NCI-H1105 treated with DMSO at 0.1 percent for 48 hours (cell line): Measurements from ENCODE around the gene PLXNB3.
"Not testable (repeated sequence)": the region's sequence is repeated elsewhere in the genome, so short reads cannot be mapped to it uniquely, and the experiment has no call there.

Source experiments
- DNase-seq: peaks from one replicate; lab custom pipeline; 2025; lab: John Stamatoyannopoulos, UW

PLXNB3 gene

DNA sequence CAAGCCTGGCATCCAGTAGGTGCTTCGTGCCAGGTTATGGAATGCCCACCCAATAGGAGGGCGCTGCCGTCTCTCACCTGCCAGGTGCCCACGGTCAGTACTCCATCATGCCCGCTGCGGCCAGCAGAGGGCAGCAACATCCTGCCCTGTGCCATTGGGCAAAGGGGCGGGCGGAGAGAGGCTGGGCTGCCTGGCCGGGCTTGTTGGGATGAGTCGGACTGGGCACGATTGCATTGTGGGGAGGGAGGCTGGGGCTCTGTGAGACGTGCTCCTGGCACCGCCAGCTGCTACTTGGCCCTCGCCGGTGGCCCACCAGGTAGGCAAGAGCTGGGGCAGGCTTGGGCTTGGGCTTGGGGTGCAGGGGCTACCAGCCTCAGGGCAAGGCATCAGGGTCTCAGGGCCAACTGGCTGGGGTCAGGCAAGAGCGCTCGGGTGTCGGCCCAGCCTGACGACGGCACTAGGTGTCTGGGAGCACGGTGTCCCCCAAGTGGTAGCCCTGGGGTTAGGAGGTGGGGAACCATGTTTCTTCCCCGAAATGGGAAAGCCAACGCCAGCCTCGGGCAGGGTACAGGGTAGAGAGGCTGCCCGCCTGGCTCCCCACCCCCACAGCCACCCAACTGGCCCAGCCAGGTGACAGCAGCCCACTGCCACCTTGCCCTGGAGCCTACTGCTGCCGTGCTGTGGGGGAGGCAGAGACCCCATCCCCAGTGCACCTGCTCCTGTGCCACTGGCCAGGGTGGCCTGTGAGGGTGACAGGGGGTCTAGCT is at the start of gene PLXNB3:
Gene PLXNB3, plus strand, starts transcription at position 261 of the 767 bp plus-strand sequence. CDS start 1,287 bp downstream, outside the sequence.
- peak; percentile 91 for DNase-seq

- no peak for DNase-seq
Measured at GRCh38 chrX:153714256-153714655, 49.8 kb upstream of the PLXNB3 start.

DNA sequence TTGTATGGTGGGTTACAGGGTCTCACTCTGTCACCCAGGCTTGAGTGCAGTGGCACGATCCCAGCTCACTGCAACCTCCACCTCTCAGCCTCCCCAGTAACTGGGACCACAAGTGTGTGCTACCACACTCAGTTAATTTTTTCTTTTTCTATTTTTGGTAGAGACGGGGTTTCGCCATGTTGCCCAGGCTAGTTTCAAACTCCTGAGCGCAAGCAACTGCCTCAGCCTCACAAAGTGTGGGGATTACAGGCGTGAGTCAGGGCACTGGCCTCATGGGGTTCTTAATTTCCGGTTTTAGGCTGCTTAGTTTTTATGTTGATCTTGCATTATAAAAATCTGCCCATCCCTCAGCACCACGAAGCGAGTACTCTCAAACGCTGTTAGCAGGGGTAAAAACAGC is 46.6 kb upstream of the PLXNB3 start:
- no peak for DNase-seq

DNA sequence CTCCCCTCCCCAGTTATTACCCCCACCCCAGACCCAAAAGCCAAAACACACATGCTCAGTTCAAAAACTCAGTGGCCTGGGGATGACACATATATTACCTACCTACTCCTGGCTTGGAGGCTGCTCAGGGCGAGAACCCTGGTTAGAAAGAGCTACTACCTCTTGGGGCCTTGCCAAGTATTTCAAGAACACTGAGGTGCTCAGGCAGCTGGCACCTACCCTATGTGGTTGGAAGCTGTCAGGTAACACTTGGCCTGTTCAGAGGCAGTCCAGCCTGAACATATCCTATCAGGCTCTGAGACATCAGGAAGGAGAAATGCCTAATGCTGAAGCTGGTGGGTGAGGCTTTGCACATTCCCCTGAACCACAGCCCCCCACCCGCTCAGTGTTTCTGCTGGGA is 44.8 kb upstream of the PLXNB3 start:
- peak; percentile 8 for DNase-seq

DNA sequence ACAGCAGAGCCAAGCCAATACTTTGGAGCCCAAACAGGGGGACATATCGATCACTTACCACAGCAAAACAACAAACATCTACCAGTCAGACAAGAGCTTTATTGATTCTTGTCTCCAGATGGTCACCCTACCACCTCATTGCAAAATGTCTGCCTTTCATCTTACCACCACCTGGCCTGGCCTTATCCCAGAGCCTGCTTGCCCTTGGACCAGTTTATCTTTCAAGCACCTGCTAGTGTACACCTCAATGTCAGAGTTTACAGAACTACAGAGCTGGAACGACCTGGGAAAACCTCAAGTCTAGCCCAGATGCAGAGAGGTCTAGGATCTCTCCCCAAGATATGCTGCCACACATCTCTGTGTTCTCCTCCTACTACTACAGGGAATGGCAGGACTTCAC is 44.3 kb upstream of the PLXNB3 start:
- no peak for DNase-seq

- DNase-seq, result no peak
Measured at GRCh38 chrX:153722704-153723350, 41.2 kb upstream of the PLXNB3 start.

DNA sequence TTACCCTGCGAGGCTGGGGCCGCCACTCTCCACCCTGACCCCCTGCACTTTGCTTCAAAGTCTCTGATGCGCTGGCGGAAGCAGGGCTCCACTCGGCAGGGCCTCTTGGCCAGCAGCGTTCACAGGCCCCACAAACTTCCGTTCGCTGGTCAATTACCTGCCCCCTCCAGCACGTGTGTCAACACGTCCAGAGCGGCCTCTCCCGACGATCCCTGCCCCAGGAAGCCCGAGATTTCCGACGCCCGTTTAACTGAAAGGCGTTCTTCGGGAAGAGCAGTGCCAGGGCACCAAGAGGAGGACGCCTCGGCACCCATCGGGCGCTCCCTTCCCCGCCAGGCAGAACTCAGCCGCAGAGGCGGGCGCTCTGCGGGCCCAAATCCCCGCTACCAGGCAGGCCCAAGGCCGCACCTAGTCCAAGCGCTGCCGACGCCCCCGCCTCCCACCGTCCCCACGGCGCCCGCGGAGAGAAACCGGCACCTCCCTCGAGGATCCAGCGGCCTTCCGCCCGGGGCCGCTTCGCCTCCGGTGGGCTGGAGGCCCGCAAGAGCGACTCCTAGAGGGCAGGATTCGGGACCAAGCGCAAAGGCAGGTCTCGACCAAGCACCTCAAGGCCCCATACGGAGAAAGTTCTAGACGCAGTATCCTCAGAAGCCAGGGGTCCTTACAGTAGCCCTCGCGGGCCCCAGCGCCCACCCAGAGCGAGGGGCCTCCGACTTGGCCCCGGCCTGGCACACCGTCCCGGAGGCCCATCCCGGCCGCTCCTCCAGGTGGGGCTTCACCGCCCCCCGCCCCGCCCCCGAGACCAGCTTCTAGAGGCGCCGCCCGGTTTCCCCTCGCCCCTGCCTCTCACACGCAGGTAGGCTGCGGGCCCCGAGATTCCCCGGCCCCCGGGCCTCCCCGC is 40.4 kb upstream of the PLXNB3 start:
- DNase-seq, result peak; percentile 65

GRCh38 chrX:153724252-153725038 is 39.6 kb upstream of the PLXNB3 start, which contains the start of the genes ABCD1 and BCAP31:
Gene ABCD1 (plus strand): TSS chrX:153724856. CDS start chrX:153725267, 411 bp downstream.
Gene BCAP31 (minus strand): TSS chrX:153724387. CDS start chrX:153723244, 1,143 bp downstream.
- peak; percentile 92 for DNase-seq

- no peak for DNase-seq
Measured at GRCh38 chrX:153725039-153725831, 38.8 kb upstream of the PLXNB3 start.

DNA sequence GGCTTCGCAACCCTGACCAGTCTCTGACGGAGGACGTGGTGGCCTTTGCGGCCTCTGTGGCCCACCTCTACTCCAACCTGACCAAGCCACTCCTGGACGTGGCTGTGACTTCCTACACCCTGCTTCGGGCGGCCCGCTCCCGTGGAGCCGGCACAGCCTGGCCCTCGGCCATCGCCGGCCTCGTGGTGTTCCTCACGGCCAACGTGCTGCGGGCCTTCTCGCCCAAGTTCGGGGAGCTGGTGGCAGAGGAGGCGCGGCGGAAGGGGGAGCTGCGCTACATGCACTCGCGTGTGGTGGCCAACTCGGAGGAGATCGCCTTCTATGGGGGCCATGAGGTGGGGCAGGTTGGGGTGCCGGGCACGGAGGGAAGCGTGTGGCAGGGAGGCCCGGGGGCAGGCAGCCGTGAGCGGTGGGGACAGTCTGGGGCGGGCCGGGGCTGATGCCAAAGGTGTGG is 38.2 kb upstream of the PLXNB3 start:
- no peak for DNase-seq

- peak; percentile 57 for DNase-seq
Measured at GRCh38 chrX:153726286-153727122, 37.5 kb upstream of the PLXNB3 start.

- peak; percentile 62 for DNase-seq
Measured at GRCh38 chrX:153727123-153727931, 36.7 kb upstream of the PLXNB3 start.

GRCh38 chrX:153728095-153728494 is 36.0 kb upstream of the PLXNB3 start:
- DNase-seq, result no peak

DNA sequence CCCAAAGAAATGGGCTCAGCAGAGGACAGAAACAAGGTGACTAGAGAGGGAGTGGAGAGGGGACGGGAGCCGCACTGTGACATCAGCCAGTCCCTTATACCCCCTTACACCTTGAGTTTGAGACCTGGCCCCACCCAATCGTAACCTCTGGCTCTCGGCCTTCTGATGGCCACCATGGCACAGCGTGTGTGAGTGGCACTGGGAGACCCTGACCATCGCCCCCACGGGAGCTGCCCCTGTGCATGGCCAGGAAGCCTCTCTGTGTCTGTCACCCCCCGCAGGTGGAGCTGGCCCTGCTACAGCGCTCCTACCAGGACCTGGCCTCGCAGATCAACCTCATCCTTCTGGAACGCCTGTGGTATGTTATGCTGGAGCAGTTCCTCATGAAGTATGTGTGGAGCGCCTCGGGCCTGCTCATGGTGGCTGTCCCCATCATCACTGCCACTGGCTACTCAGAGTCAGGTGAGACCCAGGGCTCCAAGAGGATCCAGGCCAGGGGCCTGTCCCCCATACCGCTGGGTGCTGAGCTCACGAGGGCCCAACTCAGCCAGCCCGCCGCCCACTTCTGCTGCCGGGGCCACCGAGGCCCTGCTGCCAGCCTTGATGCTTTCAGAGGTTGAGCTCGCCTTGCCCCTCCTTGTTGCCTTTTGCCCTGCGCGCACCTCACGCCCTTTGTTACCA is 35.0 kb upstream of the PLXNB3 start:
- no peak for DNase-seq

DNA sequence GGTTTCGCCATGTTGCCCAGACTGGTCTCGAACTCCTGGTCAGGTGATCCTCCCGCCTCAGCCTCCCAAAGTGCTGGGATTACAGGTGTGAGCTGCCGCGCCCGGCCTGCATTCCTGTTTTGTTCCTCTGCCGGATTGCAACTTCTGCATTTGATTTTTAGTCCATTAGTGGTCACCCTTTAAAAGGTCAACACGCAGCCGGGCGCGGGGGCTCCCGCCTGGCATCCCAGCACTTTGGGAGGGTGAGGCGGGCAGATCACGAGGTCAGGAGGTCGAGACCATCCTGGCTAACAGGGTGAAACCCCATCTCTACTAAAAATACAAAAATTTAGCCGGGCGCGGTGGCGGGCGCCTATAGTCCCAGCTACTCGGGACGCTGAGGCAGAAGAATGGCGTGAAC is 33.9 kb upstream of the PLXNB3 start:
- not testable (repeated sequence) for DNase-seq

DNA sequence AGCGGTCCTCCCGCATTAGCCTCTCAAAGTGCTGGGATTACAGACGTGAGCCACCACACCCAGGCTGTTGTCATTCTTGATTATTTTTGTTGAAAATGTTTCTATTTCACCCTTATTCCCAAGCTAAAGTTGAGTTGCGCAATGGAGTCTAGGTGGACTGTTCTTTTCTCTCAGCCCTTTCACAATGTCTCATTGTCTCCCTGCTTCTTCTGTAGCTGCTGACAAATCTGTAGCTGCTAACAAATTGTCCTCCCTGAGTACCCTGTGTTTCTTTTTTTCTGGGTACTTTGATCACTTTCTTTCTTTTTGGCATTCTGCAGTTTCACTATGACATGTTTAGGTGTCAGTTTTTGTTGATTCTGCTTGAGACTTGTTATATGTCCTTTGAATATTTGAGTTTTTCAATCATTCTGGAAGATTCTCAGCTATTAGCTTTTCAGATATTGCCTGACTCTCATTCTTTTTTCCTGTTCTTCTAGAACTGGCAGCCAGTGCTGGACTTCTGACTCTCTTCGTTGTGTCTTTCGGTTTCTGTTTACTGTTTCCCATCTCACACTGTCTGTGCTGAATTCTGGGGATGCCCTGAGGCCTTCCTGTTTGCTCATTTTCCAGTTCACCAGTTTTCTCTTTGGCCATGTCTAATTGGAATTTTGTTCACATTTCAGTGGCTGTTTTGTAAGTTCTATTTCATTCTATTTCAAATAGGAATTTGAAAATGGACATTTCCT is 32.8 kb upstream of the PLXNB3 start:
- no peak for DNase-seq

DNA sequence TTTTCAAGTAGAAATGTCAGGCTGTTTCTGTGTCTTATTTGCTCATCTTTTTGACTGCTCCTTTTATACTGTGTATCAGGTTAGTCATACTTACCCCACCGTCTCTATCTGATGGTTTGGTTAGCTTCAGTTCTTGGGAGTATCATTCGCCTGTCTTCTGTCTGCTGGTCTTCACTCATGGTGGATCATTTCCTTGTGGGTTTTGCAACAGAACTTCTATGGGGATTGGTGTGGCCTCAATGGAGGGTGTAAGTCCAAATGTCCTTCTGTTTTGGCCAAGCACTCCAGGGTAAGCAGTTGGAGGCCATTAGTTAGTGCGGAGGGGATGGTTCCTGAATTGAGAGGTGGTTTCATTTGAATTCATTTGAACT is 32.2 kb upstream of the PLXNB3 start:
- no peak for DNase-seq

- DNase-seq, result no peak
Measured at GRCh38 chrX:153732401-153732800, 31.6 kb upstream of the PLXNB3 start.
